HG02678 (cell line): Measurements from ENCODE around the gene WDTC1.
"Not testable (repeated sequence)": the region's sequence is repeated elsewhere in the genome, so short reads cannot be mapped to it uniquely, and the experiment has no call there.

Source experiments
- ATAC-seq: cut with Tn5 transposase; IDR thresholded peaks from one replicate; pipeline ENCODE4 v1.9.1; 2021; ENCODE audit warnings: mild to moderate bottlenecking, moderate library complexity; ENCODE audit not compliant: unreplicated experiment

Gene WDTC1, protein sequence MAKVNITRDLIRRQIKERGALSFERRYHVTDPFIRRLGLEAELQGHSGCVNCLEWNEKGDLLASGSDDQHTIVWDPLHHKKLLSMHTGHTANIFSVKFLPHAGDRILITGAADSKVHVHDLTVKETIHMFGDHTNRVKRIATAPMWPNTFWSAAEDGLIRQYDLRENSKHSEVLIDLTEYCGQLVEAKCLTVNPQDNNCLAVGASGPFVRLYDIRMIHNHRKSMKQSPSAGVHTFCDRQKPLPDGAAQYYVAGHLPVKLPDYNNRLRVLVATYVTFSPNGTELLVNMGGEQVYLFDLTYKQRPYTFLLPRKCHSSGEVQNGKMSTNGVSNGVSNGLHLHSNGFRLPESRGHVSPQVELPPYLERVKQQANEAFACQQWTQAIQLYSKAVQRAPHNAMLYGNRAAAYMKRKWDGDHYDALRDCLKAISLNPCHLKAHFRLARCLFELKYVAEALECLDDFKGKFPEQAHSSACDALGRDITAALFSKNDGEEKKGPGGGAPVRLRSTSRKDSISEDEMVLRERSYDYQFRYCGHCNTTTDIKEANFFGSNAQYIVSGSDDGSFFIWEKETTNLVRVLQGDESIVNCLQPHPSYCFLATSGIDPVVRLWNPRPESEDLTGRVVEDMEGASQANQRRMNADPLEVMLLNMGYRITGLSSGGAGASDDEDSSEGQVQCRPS

DNA sequence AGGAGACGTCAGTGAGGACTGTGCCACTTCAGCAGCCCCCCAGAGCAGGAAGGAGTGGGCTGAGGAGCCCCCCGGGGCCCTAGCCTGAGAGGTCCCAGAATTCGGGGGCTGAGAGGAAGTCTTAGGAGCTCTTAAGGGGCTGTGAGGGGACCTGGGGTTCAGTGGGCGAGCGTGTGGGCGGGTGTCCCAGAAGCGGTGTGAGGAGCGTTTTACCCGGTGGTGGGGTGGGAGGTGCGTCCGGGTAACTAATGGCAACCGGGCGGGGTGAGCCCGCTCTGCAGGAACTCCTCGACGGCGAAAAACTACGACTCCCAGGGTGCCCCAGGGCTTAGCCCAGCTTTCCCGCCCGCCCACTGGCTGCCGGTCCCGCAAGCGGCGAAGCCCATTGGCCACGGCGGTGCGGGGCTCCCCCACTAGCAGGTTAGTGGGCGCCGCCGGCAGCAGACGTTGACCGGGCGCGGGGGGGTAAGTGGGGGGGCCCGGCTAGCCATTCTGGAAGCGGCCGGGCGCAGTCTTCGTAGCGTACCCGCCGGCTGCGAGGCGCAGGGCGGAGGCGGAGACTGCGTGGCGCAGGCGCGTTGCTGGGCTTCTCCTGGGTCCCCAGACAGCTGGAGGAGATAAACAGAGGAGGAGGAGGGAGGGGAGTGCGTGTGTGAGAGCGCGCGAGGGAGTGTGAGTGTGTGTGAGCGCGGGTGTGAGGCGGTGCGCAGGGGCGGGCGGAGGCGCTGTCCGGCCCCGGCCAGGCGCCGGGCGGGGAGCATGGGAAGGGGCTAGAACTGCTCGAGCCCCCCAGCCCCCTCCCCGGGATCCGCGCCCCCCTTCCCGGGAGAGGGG, at the start of gene WDTC1:
TSS of gene WDTC1 (plus strand) at position 584 of the 834 bp plus-strand sequence. CDS start 26,423 bp downstream, outside the sequence.
- ATAC-seq = peak; percentile 94

DNA sequence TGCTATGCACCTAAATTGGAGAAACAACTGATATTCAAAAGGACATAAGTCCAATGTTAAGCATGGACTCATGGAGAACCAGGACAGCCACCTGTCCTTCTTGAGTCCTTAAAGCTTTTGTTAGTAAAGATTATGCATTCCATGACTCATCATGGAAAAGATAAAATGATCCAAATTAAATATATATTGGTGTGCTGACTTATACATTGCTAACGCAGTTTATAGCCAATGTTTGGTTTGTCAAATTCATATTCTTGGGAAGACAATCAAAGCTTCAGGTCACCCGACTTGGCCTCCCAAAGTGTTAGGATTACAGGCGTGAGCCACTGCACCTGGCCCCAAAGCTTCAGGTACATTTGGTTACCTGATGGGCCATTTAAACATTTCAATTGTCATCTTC, 49.8 kb upstream of the WDTC1 start:
- not testable (repeated sequence) for ATAC-seq

DNA sequence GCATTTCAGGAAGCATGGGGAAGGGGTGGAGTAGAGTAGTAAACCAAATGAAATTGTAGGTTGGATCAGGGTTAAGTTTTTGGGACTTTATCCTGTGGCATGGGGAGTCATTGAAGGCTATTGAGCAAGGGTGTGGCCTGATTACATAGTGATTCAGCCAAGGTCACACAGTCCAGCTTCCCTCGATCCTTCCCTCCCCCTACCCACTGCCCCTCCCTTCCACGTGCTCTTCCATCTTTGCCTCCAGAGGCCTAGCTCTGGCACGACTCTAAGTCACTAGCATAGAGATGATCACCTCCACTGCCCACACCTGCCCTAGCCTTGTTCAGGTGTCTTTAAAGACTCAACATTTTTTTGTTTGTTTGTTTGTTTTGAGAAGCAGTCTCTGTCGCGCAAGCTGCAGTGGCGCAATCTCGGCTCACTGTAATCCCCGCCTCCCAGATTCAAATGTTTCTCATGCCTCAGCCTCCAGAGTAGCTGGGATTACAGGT, 42.3 kb upstream of the WDTC1 start:
- ATAC-seq = no peak

DNA sequence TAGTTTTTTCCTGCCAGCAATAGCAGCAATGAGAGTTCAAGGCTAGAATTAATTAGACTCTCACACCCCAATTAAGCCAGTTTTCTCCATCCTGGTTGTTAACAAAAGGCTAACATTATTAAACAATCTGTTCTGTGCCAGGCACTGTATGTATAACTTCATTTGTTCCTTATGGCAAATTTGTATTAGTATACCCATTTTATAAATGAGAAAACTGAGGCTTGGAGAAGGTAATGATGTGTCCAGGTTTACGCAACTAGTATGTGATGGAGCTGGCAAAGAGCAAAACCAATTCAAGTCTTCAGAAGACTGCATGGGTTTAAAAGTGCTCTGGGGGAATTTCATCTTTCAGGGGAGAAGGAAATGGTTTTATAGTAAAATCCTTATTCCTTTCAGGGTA, 41.2 kb upstream of the WDTC1 start:
- no peak for ATAC-seq

DNA sequence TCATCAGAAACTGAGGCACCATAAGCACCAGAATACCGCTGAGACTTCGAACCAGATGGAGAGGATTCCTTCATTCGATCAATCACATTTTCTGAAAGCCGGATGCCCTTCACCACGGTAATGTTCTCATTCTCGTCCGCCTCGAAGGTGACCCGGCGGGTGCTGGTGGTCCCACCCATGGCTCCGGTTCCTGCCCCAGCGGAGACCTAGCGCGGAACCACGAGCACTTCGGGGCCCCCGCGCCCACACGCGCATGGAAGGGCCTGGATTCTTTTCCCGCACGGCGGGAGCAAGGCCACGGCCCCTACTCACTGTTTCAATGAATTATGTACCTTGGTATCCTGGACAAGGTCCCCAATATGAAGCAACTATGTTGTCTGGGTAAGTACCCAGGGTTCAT, 33.1 kb upstream of the WDTC1 start:
- ATAC-seq = no peak

DNA sequence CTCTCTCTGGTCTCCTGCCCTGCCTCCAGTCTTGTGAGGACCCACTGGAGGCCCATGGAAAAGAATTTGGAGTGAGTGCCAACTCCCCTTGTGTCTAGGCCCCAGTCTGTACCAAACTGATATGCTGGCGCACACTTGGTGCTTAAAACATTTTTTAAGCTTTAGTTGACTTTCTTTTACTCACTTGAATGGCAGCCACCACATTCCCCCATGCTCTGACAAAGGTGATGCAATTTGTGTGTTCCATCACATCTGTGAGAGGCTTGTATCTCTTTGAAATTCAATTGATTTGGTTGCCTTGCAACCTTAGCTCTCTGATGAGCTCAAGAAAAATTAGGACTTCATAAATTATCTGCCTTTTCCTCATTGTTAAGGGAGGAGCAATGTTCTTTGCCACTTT, 30.5 kb upstream of the WDTC1 start:
- no peak for ATAC-seq

DNA sequence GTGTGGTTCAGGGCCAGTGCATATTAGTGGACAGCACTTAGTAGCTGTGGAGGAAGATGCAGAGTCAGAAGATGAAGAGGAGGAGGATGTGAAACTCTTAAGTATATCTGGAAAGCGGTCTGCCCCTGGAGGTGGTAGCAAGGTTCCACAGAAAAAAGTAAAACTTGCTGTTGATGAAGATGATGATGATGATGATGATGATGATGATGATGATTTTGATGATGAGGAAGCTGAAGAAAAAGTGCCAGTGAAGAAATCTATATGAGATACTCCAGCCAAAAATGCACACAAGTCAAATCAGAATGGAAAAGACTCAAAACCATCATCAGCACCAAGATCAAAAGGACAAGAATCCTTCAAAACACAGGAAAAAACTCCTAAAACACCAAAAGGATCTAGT, 27.2 kb upstream of the WDTC1 start:
- not testable (repeated sequence) for ATAC-seq

DNA sequence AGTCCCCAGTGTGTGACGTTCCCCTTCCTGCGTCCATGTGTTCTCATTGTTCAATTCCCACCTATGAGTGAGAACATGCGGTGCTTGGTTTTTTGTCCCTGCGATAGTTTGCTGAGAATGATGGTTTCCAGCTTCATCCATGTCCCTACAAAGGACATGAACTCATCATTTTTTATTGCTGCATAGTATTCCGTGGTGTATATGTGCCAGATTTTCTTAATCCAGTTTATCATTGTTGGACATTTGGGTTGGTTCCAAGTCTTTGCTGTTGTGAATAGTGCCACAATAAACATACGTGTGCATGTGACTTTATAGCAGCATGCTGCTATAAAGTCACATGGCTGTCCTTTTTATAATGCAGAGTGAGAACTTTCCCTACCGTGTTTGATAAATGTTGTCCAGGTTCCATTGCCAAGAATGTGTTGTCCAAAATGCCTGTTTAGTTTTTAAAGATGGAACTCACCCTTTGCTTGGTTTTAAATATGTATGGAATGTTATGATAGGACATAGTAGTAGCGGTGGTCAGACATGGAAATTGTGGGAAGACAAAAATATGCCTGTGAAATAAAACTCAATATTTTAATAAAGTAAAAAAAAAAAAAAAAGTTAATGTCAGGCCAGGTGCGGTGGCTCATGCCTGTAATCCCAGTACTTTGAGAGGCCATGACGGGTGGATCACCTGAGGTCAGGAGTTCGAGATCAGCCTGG, 26.1 kb upstream of the WDTC1 start:
- ATAC-seq = not testable (repeated sequence)

DNA sequence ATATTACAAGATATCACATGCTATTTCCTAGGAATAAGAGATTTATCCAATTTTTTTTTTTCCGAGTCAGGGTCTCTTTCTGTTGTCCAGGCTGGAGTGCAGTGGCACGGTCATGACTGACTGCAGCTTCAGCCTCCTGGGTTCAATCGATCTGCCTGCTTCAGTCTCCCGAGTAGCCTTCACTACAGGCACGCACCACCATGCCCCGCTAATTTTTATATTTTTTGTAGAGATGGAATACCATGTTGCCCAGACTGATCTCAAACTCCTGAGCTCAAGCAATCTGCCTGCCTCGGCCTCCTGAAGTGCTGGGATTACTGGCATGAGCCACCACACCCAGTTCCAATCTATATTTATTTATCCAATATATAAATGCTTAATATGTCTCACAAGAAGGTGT, 18.0 kb upstream of the WDTC1 start:
- no peak for ATAC-seq

DNA sequence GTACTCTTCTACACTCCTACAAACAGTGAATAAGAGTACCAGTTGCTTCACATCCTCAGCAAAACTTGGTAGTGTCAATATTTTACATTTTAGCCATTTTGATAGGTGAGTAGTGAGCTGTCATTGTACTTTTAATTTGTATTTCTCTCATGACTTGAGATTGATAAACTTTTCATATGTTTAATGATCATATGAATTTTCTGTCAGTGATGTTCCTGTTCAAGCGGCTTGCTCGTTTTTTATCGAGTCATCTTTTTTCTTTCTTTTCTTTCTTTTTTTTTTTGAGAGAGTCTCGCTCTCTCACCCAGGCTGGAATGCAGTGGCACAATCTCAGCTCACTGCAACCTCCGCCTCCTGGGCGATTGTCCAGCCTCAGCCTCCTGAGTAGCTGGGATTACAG, 17.0 kb upstream of the WDTC1 start:
- no peak for ATAC-seq

DNA sequence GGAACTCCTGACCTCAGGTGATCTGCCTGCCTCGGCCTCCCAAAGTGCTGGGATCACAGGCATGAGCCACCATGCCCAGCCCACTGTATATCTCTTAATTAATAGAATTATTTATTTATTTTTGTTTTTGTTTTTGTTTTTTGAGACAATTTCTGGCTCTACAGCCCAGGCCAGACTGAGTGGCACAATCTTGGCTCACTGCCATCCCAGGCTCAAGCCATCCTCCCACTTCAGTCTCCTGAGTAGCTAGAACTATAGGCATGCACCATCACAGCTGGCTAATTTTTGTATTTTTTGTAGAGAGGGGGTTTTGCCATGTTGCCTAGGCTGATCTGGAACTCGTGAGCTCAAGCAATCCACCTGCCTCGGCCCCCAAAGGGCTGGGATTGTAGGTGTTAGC, 15.7 kb upstream of the WDTC1 start:
- no peak for ATAC-seq

DNA sequence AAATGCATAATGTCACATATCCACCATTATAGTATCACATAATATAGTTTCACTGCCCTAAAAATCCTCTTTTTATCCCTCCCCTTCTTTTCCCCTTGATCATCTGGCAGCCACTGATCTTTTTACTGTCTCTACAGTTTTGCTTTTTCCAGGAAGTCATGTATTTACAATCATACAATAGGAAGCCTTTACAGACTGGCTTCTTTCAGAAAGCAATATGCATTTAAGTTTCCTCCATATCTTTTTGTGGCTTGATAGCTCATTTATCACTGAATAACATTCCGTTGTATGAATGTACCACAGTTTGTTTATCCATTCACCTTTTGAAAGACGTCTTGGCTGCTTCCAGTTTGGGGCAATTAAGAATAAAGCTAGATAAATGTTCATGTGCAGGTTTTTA, 14.3 kb upstream of the WDTC1 start:
- no peak for ATAC-seq

DNA sequence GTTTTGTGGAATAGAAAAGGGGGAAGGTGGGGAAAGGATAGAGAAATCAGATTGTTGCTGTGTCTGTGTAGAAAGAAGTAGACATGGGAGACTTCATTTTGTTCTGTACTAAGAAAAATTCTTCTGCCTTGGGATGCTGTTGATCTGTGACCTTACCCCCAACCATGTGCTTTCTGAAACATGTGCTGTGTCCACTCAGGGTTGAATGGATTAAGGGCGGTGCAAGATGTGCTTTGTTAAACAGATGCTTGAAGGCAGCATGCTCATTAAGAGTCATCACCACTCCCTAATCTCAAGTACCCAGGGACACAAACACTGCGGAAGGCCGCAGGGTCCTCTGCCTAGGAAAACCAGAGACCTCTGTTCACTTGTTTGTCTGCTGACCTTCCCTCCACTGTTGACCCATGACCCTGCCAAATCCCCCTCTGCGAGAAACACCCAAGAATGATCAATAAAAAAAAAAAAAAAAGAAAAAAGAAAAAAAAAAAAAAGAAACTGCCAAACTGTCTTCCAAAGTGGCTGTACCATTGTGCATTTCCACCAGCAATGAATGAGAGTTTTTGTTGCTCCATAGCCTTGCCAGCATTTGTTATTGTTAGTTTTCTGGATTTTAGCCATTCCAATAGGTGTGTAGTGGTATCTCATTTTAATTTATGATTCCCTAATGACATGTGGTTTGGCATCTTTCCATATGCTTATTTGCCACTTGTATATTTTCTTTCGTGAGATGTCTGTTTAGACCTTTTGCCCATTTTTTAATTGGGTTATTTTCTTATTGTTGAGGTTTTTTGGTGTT, 13.5 kb upstream of the WDTC1 start:
- not testable (repeated sequence) for ATAC-seq

DNA sequence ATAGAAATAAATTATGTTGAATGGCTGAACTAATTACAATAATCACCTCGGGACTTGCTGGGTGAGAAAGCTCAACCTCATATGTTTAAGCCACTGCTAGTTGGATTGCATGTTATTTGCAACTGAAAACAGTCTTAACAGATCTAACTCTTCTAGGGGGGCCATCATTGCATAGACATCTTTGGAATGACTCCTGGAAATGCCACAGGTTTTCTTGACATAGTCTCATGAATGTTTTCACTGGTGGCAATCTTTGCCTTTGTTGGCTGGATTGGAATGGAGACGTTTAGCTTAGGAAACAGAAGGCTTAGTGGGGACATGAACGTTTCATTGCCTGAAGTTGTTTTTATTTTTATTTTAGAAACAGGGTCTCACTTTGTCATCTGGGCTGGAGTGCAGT, 8.8 kb upstream of the WDTC1 start:
- no peak for ATAC-seq

DNA sequence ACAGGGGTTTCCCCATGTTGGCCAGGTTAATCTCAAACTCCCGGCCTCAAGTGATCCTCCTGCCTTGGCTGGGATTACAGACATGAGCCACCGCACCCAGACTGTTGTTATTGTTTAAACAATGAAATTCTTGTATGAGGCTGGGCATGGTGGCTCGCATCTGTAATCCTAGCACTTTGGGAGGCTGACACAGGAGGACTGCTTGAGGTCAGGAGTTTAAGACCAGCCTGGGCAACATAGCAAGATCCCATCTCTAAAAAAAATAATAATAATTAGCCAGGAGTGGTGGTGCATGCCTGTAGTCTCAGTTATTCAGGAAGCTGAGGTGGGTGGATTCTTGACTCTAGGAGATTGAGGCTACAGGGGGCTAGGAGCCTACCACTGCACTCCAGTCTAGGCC, 6.7 kb upstream of the WDTC1 start:
- no peak for ATAC-seq

DNA sequence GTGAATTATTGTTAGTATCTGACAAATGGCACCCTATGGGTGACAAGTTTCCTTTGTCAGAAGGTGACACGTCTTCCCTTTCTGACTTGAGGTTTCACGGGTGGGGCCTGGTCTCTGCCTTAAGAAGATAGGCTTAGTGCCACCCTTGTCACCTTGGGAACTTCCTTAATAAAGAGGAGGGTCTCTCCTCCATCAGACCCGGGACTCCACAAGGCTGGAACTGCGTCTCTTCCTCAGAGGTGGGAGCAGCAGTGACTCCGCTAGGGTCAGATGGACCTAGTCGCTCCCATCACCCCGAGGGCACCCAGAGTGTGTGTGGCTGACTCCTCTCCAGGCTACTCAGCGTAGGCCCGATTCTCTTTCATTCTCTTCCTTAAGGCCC, 774 bp upstream of the WDTC1 start:
- ATAC-seq = no peak

DNA sequence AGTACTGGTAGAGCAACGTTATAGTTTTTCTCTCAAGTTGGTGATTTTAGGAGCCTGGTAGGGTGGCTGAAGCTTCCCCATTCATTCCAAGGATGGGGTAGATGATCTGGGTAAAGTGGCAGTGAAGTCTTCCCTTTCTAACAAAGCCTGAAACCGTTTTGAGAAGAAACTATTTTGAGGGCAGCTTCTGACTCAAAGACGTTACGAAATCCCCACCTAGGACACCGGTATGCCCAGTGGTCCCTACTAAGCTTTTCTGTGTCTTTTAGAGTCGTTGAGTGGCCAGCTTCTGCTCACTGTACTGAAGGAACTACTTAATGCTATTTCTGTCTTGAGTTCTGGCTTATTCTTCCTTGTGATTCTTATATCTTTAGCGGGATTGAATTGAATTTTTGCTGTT, 1.4 kb downstream of the WDTC1 start:
- no peak for ATAC-seq

DNA sequence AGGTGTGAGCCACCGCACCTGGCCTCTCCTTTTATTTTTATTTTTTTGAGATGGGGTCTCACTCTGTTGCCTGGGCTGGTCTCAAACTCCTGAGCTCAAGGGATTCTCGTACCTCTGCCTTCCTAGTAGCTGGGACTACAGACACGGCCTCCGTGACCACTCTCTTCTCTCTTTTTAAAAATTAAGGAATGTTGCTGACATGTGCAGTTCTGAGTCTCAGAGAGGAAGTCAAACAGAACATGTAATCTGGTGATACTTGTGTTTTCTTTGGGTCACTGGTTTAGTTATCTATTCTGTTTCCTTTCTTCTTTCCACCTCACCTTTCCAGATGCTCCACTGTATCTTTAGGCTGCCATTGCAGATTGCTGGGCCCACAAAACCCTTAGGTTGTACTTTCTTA, 2.7 kb downstream of the WDTC1 start:
- no peak for ATAC-seq

DNA sequence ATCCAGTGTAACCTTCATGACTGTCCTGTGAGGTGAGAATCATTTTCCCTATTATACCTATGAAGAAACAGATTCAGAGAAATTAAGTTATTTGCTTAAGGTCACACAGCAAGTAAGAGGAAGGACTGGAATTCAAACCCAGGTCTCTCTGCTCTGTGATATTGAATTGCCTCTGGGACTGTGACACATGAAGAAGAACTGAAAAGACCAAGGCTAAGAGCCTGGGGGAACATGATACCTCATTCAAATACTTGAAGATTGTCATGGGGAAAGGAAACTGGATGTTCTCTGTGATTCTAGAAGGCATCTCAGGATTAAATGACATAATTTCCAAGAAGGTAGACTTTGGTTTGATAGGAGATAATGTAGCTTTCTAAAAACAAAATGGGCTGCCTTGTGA, 3.6 kb downstream of the WDTC1 start:
- no peak for ATAC-seq

DNA sequence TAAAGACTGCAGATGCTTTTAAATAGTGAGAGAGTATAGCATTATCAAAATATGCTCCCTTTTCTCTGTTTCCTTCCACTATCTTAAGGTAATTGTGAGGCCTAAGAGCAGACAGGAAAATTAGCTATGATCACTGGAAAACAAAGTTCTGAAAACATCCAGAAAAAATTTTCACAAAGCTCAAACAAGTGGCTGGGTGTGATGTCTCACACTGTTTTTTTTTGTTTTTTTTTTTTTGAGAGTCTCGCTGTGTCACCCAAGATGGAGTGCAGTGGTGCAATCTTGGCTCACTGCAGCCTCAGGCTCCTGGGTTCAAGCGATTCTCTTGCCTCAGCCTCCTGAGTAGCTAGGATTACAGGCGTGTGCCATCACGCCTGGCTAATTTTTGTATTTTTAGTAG, 7.2 kb downstream of the WDTC1 start:
- no peak for ATAC-seq
